SH-SY5Y (cell line): Measurements from ENCODE around the gene MAP1LC3A.

Experiments used
- GATA2 ChIP-seq: IDR thresholded peaks from 2 replicates; pipeline ENCODE4 v1.6.1; 2011; ENCODE audit warnings: mild to moderate bottlenecking, low read depth, low read length
- GATA3 ChIP-seq: IDR thresholded peaks from 2 replicates; pipeline ENCODE4 v1.6.1; 2011; ENCODE audit warnings: low read depth, mild to moderate bottlenecking, low read length, moderate library complexity

DNA sequence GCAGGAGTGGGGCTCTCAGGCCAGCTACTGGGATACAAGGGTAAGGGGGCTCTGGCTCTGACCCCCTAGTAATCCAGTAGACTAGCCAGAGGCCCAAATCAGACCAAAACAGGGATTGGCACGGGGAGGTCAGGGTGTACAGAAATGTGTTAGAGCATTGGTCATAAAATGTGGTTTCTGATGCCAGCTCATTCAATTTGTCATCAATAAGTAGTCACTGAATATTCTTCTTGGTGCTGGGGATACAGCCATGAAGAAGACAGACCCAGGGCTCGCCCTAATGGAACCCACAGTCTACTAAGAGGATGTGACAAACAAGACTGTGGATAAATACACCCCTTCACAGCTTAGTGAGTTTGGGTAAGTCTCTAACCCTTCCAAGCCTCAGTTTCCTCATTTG, 11.1 kb downstream of the MAP1LC3A start:
- TF ChIP-seq GATA2 (no peak), GATA3 (no peak)
